22Rv1 (cell line): ENCODE results near the gene WASF3.

Experiments used
- H3K27ac ChIP-seq: fragments of 450-650 bp; 2 replicates; pipeline ENCODE4 v1.5.1; 2017
- CTCF ChIP-seq: fragments of 450-650 bp; IDR thresholded peaks from 2 replicates; pipeline ENCODE4 v1.5.1; 2017; ENCODE audit warnings: mild to moderate bottlenecking
- ZFX ChIP-seq: fragments of 450-650 bp; IDR thresholded peaks from 2 replicates; pipeline ENCODE4 v1.6.1; 2017; ENCODE audit warnings: antibody characterized with exemption, borderline replicate concordance

Gene WASF3

GRCh38 chr13:26679411-26680122, 122.1 kb downstream of the WASF3 start:
- H3K27ac ChIP-seq, result no peak overlapping the region
- TF ChIP-seq CTCF, result no peak
- TF ChIP-seq ZFX, result no peak

DNA sequence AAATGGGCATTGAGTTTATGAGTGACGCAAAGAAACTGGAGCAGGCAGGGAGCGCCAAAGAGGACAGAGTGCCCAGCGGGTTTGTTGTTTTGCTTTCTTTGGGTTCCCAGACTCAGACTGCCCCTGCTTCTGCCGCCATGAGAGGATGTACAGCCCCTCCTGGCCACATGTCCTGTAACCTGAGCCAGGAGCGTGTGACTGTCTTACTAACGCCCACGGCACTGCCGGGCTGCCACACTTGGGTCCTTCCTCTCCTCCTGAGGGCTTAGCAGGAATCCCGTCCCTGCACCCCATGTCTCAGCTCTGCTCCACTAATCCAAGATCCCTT, 122.6 kb downstream of the WASF3 start:
- H3K27ac ChIP-seq, result no peak overlapping the region
- TF ChIP-seq CTCF (no peak), ZFX (no peak)

DNA sequence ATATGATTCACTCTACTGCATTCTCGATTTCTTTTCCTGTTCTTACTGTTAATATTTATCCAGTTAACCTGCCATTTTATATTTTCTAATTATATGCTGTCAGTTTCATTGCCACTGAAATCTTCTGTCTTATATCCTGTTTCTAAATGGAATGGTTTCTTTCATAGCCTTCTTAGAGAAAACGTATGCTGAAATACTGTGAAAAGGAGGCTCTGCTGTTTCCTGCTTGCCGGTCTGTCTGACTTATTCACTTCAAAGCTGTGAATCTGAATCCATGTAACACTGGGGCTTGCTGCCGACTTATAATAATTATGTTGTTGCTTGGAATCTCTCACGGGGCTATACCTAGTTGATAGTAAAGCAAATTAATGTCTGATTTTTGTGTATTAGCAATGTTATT, 123.1 kb downstream of the WASF3 start:
- H3K27ac ChIP-seq, result no peak overlapping the region
- no peak for TF ChIP-seq CTCF
- no peak for TF ChIP-seq ZFX

DNA sequence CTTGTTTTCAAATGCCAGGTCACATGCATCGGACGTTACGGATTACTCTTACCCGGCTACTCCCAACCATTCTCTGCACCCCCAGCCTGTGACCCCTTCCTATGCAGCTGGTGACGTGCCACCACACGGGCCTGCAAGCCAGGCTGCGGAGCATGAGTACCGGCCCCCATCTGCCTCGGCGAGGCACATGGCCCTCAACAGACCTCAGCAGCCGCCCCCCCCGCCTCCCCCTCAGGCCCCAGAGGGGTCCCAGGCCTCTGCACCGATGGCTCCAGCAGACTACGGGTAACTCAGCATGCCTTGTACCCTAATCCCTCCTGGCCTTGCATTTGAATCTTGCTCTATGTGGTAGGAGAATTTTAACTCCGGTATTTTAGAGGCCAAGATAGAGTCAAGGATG, 123.6 kb downstream of the WASF3 start:
- H3K27ac ChIP-seq, result no peak overlapping the region
- no peak for TF ChIP-seq ZFX
- no peak for TF ChIP-seq CTCF

GRCh38 chr13:26682606-26683005, 125.1 kb downstream of the WASF3 start:
- TF ChIP-seq ZFX (no peak), CTCF (no peak)
- H3K27ac ChIP-seq, result no peak overlapping the region

- TF ChIP-seq ZFX (no peak), CTCF (no peak)
These were observed 128.1 kb downstream of the WASF3 start for GRCh38 chr13:26685606-26686005.

DNA sequence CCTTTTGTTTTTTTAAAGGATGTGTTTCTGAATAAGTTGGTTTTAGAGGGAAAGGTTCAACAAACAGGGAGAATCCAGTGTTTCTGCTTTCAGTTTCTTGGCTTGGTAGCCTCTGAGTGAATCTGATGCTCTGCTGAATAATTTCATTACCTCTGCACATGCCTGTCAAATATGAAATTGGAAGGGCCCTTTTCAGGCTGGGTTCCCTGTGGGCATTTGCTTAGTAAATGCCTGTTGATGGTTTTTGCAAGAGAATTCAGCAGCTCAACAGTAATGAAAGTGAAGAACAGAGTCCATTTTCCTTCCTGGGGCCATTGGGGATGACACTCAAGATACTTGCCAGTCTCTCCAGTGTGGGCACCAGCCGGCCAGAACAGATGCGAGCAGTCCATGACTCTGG, 128.8 kb downstream of the WASF3 start:
- no peak overlapping the region for H3K27ac ChIP-seq
- TF ChIP-seq CTCF (no peak), ZFX (no peak)

More at GRCh38 chr13:26685606-26686005, 128.1 kb downstream of the WASF3 start:
- H3K27ac ChIP-seq, result no peak overlapping the region
